ENCODE measurements around the gene QTRT2.

QTRT2 gene

DNA sequence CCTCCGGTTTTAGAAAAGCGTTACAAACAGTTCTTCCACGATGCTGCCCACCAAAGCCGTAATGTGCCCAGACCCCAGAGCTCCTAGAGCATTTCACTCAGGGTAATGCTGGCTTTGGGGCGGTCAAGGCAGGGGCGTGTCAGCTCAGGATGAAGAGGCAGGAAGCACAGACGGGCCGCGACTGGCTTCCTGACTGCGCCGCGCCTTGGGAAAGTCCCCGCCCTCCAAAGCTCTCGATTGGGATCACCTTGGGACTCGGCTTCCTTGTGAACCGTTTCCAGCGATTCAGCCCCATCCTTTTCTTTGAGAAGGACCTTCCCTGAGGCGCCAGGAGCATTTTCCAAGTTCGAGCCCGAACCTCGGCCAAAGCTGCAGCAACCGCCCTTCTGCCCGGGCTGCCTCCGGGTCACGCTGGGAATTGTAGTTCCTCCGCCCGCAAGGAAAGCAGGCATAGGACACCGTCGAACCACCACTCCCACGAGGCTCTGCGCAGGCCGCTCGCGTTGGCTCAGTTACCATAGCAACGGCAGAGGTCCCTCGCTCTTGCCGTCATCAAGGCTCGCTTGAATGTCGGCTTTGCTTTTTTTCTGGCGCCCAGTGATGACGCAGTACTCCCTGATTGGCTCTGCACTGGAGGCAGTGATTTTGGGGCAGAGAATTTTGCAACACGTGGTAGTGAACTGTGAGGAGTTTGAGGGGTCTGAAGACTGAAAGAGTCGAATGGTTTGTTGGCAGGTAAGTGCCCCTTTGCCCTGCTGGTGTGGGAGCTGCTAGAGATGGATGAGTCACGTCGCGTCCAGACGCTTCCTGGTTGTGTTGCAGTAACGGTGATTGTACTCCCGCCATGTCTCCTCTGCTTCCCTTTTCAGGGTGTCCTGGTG, at the start of gene QTRT2, which contains the start of gene CCDC191:
TSS of gene QTRT2 (plus strand) at position 608 of the 881 bp plus-strand sequence. CDS start 8,521 bp downstream, outside the sequence.
TSS of gene CCDC191 (minus strand) at position 397 of the 881 bp plus-strand sequence. CDS start at position 337, 60 bp downstream.
- peak; percentile 100 for DNase-seq

DNA sequence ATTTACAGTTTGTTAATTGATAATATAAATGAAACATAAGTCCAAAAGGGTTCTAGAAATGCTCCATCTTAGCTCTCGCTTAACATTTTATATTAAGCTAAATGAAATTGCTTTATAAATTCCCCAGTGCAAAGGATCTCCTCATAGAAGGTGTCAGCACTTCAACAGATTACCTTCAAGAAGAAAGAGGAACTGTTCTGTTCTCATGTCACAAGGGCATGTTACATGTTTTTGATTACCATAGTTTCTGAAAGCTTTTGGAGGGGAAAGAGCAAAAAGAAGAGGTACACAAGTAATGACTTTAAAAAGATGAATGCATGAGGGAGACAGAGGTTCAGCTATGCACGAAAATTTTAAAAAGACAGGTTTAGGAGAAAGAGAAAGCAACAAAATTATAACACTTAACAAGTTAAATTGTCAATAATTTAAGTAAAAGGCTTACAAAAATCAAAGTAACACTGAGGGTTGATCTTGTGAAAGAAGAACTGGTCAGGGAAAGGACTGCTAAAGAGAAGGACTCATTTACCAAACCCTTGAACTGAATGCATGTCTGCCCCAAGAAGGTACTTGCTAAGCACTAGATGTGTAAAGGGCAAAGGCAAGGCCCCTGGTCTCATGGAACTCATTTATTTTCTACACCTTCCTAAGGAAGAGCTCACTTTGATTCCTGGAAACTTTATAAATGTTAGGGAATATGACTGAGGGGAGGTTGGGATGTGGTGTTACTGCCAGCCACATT, 45.3 kb upstream of the QTRT2 start:
- no peak for DNase-seq

DNA sequence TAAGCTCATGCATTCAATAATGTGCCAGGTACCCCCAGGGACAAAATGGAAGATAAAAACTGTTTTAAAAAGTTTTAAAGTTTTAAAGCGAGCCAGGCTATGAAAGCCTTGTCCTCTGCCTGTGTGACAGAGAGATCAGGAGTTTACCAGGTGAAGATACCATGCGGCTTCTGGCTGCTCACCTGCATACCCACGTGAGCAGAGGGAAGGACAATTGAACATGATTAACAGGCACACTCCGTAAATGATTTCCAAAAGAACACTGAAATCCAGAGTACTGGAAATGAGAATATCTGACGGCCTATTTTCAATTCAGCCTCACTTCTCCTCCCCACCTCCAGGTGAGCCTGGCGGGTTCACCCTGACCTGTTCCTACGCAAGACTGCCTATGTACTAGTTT, 42.3 kb upstream of the QTRT2 start:
- DNase-seq, result no peak

DNA sequence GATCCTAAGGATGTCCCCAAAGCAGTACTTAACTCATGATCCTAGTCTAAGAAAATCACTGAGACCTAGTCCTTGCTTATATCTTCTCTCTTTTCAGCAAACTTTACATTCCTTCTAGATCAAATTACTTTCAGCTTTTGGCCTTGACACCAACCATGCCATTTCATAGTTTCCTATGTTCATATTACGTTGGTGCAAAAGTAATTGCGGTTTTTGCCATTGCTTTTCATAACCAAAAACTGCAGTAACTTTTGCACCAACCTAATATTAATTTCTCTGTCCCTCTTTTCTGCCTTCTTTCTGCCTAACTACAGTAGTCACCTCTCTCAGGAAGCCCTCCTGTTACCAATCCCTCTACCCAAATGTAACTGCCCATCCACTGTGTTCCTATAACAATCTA, 37.1 kb upstream of the QTRT2 start:
- no peak for DNase-seq

DNA sequence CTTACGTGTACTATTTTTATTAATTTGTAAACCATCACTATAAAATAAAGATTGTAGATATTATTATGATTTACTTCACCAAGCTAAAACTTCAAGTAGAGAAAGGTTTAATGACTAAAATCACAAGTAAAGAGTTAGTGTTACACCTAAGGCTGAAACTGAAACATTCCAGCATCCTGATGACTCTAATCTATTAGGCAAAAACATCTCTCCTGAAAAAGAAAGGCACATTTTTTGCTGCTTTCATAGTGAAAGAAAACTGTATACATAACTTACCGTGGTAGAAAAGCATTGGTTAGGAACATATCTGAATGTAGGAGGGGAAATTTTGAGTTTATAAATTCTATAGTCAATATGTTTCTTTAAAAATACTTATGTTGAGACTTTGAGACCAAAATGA, 35.6 kb upstream of the QTRT2 start:
- no peak for DNase-seq

DNA sequence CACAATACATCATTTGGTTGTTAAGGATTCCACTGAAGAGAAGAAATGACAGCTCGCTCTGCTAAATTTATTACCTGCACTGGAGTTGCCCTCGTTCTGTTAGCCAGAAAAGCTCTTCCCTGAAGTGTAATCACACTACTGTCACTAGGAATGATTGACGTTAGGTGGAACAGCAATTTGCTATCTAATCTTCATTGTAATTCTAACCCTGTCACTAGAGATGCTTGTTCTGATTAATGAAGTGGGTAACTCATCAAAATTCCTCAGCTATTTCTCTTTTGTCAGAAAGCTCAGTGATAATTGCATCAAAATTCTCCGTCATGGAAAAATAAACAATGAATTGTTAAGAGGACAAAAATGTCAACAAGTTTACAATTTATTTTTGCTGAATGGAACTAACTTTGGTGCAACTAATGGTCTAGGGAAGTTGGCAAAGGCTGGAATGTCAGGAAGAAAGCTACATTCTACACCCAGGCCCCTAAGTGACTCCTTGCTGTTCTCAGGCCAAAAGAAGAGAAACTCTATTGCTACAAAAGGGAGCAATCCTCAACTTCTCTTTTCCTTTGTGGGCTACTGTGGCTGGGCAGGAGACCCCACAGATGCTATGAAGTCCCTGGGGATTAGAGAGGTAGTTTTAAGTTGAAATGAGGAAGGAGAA, 34.3 kb upstream of the QTRT2 start:
- DNase-seq, result peak; percentile 10

DNA sequence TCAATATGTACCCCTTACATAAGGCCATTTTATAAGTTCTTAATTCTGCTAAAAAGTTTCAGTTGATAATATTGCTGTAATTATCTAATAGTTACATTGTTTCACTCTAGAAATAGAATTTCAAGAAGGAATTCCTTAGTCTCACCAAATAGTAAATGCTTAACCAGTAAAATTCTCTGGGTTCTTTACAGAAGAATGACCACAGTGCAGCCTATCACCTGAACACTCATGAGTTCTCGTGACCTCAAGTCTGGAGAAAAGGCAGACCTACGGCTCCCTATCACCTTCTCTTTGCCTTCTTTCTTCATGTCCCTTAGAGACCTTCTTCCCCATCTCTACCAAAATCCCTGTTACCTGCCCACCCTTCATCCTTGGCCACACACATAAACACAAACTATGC, 31.1 kb upstream of the QTRT2 start:
- DNase-seq, result no peak

DNA sequence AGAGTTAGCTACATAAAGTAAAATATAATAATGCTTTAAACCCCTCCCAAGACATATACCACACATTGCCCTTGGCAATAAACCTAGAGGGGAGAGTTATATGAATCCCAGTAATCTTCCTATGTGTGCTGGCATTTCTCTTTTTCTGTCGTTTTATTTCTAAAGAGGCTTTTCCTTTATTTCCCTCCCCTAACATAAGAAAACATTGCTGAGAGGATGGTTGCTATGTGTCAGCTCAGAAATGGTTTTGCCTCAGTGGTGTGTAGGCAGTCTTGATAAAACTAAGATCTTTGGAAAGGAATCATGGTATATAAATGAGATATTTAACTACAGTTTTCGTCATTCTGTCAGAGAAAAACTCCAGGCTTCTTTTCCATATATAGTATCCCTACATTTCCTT, 30.2 kb upstream of the QTRT2 start:
- DNase-seq, result no peak

DNA sequence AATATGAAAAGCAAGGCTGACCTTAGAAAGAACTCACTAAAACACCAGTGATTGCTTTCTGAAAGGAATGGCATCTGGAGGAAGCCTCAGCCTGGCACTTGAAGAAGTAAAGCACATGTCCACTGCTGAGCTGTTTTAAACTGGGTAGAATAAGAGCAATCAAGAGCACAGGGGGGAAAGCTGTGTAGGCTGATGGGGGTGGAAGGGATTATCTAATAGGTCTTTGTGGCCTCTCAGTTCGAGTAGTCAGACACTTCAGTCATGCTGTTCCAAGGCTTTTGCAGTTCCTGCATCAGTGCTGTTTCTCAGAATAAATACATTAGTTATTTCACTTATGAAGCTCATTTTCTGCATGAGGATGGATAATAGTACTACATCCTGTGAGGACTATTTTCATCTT, 22.8 kb upstream of the QTRT2 start:
- DNase-seq, result no peak

DNA sequence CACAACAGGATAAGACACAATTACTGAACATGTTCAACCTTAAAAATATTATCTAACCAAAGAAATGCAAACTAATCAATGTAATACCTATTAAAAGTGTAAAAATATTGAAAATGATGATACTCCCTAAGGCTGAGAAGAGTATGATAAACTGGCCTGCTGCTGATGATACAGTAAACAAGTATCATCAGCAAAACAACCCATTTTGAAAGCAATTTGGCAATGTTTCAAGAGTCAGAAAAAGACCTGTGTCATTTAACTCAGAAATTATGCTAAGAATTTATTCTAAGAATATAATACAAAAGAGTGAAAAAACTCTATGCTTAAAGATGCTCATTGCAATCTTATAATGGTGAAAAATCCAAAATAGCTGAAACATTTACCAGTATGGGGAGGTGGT, 22.3 kb upstream of the QTRT2 start:
- no peak for DNase-seq

DNA sequence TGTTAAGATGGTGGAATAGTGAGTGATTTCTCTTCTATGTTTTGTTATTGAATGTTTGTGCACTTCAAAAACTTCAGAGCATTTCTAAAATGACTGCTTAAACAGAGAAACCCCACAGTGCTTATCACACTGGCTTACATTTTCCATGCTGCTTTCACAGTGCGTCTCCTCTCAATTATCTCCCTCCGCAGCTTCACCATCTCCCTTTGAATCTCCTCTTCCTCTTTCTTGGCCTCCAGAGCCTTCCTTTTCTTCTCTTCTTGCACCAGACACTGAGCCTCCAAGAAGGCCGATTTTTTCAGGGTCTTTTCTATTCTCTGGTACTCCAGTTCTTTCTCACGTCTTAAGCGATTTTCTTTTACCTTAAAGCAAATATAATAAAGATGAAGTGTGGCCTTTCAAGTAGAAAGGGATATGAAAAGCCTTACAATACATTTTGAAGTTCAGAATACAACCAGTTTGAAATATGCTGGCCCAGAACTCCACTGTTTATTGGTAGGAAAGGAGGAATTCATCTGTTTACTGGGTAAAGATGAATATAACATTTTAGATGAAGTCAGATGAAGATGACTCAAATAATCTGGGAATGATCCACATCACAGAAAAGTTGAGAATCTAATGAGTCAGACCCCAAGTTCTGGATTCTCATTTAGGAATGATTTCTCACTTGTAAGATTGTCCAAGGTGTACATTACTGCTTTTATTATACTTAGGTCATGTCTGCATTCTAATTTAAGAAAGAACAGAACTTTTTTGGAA, 21.6 kb upstream of the QTRT2 start:
- DNase-seq, result no peak

DNA sequence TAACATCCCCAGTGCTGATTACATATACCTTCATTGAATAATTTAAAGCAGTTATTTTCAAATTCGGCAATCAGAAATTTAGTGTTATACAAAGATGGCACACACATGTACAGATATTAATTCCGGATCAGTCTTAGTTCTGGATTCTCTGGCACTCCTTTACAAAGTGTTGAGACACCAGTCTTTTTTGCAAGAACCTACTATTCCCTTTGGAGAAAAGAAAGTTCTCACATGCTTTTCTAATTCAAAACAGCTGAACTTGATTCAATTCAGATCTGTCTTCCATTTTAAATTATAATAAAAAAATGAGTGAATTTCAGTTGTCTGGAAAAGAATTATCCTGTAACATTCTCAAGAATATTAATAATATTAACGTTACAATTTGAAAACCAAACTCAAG, 20.6 kb upstream of the QTRT2 start:
- no peak for DNase-seq

DNA sequence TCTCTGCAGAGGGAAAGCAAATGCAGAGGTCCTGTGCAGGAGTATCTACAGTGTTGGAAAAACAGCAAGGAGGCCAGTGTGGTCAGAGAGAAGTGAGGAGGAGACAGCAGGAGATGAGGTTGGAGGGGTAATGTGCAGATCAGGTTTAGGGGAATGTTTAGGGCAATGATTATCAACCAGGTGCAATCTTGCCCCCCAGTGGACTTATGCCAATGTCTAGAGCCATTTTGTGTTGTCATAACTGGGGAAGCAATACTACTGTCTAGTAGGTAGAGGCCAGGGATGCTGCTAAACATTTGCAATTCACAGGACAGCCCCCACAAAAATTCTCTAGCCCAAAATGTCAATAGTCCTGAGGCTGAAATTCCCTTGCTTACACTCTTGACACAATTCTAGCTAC, 13.3 kb upstream of the QTRT2 start:
- no peak for DNase-seq

DNA sequence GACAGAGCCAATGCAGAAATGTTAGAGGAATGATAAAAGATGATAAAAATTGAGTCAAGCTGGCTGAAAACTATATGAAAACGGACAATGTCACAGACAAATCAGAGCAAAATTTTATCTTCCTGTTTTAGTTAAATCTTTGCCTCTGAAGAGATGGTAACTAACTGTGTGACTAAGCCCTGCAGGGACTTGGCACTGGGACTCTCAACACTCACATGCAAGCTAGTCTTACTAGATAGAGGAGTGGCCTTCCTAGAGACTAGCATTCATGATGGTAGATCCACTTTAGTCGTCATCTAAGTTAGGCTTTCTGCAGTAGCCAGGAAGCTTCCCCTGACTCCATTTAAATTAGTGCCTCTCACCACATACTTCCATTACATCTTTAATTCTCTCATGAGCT, 4.3 kb upstream of the QTRT2 start:
- no peak for DNase-seq

DNA sequence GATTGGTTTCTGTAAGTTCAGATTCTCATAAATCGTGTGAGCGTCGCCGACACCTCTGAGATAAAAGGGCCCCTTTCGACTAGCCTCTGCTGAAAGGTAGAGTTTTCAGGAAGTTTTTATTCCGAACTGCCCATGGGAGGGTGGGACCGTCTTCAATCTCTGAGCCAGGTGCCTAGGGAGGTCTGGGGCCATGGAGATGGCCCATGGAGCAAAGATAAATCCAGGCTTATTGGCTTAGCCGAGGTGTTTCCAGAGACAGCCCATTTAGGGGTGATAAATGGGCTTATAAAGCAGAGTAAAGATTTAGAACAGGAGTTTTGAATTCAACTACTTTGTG, 442 bp downstream of the QTRT2 start:
- DNase-seq, result no peak

DNA sequence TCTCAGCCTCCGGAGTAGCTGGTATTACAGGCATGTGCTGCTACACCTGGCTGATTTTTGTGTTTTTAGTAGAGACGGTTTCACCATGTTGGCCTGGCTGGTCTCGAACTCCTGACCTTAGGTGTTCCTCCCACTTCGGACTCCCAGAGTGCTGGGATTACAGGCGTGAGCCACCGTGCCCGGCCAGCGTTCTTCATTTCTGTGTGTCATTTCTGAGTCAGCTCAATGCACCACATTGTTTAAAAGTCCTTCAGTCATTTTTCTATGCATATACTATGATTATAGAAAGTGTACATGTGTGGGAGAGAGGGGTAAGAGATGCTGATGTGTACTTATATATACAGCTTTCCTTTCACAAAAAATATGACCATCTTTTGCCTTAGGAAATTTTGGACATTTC, 2.1 kb downstream of the QTRT2 start:
- no peak for DNase-seq

DNA sequence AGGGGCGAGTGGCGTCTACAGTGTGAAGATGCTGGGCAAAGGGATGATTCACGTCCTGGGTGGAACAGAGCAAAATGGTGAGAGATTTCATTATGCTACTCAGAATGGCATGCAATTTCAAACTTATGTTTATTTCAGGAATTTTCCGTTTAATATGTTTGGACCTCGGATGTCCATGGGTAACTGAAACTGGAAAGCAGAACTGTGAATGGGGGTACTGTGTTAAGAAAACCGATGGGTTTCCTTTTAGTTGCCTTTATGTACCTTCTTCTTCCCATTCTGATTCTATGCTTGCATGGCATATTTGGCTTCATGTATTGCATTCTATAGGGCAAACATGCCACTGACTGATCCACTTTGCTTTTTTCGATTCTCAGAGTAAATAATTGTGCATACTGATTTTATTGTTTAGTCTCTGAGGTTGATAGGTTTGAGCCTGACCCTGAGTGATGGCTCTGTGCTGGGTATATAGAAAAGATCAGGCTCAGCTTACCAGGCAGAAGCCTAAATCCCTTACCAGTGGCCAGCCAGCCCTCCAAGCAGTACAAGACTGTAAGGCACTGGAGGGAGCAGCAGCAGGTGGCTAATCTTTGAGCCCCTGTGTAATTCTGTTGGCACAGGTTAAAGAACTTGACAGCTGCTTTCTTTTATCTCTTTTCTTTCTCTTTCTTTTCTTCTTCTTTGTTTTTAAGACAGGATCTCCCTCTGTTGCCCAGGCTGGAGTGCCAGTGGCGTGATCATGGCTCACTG, 4.5 kb downstream of the QTRT2 start:
- DNase-seq, result no peak

DNA sequence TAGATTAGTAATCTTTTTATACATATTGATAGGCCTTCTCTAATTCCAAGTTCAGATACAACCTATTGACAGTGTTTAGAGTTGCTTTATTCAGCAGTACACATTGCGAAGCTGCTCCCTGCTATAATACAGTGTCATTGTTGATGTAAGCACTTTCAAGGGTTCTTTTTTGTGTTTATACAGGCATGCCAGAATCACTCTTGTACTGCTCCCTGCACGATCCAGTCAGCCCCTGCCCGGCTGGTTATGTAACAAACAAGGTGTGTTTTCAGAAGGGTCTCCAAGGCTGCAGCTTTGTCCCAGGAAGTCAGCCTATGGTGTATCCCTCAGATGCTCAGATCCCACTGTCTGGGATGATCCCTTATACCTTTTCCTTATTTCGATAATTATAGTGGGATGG, 11.3 kb downstream of the QTRT2 start:
- DNase-seq, result no peak

DNA sequence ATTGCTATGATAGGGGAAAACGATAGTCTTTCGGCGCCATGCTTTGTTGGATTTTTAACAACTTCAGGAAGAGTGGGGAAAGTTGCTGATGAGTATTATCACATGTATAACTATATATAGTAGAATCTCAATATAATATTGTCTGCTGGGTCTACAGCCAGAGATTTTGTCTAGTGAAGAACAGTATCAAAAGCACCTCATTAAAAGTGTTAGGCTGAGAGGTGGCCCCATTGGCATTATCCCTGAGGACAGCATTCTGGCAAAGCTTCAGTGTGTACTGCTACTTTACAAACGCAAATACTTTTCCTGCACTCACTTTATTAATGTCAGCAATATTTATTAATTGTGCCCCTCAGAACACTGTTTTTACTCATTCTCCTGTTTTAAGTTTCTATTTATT, 11.8 kb downstream of the QTRT2 start:
- DNase-seq, result no peak

DNA sequence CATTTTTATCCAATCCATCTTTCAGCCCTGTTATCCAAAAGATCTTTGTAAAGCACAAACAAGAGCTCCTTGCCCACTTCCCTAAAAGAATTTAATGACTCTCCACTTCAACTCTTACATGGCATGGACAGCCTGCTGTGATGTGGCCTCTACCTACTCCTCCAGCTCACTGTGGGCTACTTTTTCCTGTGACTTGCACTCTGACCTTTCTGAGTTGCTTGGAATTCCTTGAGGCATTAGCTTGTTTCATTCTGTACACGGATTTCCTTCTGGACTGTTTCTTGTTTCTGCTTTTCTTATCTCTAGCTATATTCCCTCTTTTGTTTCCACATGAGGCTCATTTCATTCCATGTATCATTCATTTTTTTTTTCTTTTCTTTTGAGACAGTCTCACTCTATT, 15.2 kb downstream of the QTRT2 start:
- DNase-seq, result no peak

DNA sequence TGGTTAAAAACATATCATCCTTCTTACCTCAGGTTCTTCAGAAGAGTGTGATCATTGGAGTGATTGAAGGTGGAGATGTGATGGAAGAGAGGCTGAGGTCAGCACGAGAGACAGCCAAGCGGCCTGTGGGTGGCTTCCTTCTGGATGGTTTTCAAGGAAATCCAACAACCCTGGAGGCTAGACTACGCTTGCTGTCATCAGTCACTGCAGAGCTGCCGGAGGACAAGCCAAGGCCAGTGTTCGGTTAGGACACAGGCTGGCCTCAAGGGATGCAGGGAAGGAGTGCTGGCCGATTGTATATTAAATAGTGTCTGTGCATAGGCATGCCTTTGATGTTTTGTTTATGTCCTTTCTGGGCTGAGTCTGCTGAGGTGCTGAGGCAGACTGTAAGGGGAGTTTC, 20.2 kb downstream of the QTRT2 start:
- DNase-seq, result no peak

DNA sequence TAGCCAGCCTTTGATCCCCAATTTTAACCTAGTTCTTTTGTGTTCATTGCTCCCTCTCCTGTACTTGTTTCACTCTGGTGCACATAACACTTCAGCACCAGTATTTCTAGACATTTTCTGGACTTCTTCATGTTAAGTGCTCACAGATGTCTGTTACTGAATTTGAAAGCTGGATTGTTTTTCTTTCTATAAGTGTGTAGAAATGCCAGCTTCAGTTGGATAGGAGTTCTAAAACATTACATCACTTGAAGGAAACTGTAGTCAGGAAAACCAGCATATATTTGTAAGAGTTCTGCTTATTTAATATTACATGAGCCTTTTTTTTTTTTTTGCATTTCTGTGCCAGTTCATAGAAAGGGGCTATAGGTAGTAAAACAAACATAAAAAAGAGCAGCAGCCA, 21.6 kb downstream of the QTRT2 start:
- DNase-seq, result no peak

All from eye (tissue), 1 donor.